Ecto neural progenitor cell (in vitro differentiated cells): ENCODE measurements around the gene VPS13D.

Experiments used
- DNase-seq: peaks from one replicate; pipeline ENCODE4 v3.0.0-alpha.2; 2018; ENCODE audit warnings: low spot score

The VPS13D gene

DNA sequence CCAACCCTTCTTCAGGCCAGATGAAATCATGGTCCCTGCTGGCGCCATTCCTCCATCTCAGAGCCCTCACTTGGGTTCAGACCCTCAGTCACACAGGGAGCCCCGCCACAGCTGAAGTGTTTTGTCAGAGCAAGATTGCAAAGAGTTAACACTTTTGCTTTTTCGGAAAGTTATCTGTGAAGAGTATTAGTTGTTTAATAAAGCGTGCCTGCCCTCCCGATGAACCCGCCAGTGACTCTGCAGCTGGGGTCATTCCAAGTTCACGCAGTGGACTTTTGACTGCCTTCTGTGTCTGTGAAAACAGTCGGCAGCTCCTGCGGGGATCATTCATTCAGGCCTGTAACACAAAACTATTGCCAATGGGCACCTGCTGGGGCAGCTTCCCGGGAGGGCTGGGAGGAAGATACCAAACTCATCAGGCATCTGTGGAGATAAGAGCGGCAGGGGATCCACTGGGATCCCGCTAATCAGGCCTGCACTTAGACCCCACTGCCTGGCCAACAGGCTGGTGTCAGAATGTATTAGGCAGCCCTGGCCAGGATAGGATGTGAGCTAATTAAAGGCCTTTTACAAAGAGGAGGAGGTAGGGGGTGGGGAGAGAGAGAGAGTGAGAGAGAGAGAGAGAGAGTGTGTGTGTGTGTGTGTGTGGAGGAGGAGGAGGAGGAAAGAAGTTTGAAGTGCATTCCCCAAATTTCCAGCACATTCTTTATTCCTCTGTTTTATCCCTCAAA lies 203.7 kb downstream of the VPS13D start:
- no peak for DNase-seq

DNA sequence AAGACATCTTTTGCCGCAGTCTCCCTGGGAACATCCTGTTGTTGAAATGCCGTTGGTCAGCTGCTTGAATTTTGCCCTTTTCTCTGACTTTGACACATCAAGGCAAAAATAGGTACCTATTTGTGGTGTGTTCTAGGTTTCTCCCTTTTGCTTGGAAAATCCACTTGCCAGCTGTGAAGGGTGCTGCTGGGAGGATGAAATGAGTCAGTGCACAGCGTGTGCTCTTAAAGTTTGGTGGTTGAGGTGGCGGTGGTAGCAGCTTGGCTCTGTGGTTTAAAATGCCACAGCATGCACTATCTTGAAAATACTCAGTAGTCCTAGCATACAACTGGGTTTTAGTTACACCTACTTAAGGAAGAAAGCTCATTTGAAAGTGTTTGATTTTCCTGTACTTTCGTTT lies 204.3 kb downstream of the VPS13D start:
- no peak for DNase-seq

DNA sequence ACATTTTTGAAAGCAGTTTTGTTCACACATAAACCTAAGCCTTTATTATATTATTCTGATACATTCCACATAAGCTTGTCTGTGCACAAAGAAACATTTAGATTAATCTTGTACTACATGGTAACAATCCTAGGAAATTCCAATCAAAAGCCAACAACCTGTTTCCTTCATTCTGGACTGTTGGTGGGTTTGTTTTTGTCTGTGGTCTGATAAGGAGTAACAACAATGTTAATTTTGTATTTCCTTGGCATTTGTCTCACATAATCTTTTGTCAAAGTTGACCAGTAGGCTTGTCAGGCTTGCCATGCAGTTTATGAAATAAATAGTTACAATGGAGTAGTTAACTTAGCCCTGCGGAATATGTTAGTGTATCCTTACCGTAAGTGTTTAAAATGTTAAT lies 204.9 kb downstream of the VPS13D start:
- no peak for DNase-seq

DNA sequence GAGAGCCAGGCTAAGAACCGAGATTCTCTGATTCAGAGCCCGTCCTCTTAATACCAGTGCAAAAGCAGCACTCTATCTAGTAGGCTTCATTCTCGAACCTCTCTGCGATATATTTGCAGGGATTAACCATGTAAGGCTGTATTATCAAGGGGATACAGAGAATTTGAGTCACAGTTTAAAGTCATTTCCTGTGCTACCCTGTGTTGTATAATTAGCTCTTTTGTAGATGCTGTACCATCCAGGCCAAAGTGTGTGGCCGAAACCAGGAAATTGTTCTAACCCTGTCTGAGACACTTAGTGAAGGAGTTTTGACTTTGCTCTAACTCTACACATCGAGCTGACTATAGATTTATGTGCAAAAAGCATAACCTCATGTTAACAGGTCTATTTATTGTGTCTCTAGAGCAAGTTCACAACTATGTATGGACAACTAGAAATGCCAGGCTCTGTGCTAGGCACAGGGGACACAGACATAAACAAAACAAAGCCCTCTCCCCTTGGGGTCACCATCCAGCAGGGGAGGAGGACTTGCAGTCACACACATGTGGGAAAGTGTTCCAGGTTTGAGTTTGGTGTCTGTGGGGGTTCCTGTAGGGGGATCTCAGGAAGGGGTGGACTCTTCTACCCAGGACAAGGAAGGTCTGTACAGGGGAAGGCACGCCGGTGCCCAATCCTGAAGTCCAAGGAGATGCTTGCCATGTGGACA lies 206.0 kb downstream of the VPS13D start:
- no peak for DNase-seq

DNA sequence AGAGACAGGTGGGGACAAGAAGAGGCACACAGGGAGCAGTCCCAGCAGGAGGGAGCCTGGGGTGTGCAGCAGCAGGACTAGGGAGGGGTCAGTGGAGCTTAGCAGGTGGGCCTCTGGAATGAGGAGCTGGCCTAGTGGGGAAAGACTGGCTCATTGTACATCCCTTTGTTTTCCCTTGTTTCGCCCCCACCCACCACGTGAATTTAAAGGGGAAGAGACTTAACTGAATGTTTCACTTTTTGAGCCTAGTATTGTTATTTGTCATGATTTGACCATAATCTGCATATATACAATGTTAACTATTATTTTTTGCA lies 206.5 kb downstream of the VPS13D start:
- DNase-seq = no peak

DNA sequence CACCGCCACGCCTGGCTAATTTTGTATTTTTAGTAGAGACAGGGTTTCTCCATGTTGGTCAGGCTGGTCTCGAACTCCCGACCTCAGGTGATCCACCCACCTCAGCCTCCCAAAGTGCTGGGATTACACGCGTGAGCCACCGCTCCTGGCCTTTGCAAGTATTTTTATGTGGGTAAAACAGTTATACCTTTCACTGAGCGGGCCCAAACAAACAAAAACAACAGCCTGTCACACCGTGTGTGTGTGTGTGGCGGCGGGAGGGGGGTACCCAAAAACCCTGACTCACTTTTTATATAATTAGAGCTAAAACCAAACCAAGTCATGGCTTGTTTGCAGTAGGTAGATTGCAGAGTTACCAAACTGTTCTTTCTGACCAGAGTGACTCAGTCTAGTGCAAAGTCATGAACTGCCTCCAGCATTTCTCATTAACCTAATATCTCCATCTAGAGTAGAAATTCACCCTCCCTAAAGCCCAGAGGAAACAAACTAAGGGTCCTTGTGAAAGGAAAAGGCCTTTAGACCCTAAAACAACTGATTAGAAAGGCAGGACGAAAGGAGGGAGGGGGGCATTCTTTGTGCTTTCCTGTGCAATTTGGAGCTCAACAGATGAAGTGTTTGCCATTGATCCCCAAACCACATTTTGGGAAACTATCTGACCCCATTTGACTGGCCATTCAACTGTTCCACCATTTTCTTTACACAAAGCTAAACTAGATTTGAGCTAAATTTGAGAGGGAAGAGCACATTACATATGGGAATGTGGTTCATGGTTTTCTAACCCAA lies 207.2 kb downstream of the VPS13D start:
- no peak for DNase-seq

DNA sequence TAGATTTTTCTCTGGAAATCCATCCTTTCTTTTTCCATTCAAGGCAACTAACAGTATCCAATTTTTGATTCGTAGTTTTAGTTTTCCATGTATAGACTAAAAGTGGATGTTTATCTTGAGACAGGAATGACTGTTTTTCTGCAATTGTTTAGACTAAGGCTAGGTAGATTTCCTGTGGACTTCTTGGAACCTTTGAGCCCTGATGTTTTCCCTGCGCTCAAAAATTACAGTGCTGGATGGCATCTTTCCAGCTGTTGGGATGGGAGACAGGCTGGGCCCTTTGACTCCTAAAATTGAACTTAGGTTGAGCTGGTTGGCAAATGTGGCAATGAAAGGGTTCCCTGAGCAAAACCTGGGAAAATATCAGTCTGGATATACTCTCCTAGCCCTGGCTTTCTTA lies 207.8 kb downstream of the VPS13D start:
- DNase-seq = no peak

DNA sequence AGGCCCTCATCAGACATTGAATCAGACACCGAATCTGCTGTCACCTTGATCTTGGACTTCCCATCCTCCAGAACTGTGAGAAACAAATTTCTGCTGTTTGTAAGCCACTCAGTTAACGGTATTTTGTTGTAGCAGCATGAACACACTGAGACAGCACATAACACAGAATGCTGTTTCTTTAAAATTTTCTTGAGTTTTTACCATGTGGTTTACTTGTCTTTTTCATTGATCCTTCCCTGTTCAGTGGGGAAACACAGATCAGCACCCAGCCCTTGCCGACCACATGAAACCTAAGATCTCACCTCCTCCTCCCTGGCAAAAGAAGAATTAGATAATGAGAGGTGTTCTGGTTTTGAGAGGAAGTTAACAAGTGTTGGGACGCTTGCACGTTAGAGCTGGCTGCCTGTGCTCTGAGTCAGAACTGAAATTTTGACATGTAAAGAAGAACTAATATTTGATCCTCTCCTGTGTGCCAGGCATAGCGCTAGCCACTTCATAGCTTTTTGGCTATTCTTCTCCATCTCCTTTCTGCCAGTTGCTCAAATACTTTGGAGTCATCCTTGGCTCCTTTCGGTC lies 208.6 kb downstream of the VPS13D start:
- DNase-seq = no peak

DNA sequence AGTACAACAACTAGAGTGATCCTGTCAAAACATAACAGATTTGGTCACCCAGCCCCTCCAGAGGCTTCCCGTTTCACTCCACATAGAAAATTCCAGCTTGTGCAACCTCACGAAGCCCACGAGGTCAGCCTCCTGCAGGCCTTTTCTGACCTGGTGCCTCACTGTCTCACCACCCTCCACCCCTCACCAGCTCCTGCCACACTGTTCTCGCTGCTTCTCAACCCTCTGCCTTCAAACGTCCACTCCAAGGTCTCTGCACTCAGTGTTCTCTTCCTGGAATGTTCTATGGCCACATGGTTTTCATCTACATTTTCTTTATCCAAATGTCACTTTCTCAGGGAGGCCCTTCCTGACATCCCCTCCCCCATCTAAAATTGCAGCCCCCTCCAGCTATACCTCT lies 209.2 kb downstream of the VPS13D start:
- no peak for DNase-seq

DNA sequence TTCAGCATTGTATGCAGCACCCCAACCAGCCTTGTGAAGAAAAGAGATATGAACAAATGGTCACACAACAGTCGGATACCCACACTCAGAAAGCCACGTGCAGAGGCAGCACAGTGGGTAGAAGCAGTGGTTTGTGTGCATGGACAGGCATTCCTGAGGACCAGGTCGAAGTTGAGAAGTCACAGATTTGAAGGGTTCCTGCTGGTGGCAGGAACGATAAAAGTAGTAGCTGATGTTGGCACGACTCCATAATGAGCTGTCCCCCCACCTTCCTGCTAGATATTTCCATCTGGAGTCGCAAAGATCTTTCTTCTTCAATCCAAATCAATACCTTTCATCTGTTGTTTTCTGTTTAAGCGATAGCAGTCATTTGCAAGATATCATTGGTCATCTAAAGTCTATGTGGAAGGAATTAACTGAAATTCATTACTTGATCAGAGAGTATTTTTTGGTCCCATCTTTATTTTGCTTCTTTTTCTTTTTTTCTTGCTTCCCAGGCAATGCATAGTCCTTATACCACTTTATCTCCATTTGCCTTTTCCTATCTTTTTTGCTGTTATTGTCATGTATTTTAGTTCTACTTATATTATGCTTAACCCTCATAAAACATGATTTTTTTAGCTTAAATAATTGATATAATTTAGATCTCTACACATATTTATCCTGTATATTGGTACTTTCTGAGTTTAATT lies 211.7 kb downstream of the VPS13D start:
- no peak for DNase-seq

DNA sequence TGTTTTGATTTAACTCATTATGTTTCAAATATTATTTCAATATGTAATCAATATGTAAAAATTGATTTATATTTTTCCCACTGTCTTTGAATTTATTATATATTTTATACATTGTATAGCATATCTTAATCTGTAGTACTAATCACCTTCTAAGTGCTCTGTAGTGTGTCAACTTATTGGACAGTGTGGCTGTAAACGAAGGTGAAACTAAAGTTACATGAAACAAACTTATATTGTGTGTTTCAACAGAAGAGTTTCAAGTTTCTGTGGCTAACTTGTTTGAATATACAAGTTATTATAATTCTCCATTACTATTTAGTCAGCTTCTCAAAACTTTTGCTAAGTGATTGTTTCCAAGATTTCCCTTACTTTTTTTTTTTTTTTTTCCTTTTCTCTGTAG lies 212.4 kb downstream of the VPS13D start:
- DNase-seq = no peak

DNA sequence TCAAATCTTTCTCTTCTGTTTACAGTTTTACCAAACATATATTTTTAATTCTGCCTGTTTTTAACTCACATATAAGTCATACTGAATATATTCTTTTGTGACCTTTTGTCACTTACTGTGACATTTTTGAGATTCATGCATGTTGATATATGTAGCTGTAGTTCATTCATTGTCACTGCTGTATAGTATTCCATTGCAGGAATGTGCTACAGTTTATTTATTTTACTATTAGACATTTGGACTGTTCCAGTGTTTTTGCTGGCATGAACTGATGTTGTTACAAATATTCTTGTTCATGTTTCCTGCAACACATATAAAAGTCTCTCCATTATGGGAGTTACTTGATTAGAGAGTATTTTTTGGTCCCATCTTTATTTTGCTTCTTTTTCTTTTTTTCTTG lies 213.3 kb downstream of the VPS13D start:
- DNase-seq = no peak

DNA sequence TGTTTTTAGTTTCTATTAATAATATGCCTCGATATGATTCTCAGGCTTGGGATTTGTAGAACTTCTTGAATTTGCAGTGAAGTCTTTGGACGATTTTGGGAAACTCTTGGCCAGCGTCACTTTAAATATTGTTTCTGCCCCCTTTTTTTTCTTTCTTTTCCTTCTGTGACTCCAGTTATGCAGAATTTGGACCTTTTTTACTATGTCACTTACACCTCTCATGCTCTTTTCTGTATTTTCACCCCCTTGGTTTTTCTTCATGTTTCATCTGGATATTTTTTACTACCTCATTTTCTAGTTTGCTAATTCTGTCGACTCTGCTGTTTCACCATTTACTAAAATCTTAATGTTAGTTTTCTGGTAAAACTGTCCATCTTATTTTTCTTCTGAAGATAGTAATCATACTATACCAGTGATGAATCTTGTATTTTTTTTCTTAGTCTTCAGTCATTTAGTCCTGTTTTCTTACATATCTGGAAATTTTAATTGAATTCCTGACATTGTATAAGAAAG lies 214.6 kb downstream of the VPS13D start:
- no peak for DNase-seq

DNA sequence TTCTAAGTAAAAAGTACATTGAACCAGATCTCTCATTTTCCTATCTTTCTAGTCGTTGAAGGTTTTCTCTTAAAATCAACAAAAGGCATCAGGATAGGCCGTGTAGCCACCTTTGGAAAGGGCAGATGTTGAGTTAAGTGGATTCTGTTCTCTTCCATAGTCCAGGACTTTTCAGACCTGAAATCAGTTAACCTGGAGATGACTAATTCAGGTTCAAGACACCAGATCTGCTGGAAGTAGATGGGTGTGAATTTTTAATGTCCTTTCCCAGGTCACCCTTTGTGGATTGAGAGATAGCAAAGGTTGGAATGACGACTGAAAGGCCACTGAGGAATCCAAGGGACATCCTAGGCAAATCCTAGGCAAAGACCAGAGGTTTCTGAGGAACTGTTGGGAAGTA lies 215.4 kb downstream of the VPS13D start:
- no peak for DNase-seq

DNA sequence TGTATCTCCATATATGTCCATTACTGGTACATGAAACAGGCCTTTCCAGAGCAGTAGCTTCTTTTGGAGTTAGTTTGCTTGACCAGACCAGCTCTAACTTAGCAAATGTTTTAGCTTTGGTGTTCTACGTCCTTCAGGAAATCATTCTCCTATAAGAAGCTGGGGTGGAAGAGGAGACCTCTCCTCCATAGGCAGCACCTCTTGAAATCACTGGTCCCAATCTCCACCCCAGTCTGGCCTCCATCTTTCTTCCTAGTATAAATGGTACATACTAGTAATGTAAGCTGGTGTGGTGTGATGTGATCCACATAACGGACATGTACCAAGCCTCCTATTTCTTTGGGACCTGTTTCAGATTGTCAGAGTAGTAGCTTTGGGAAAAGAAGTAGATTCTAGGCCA lies 216.8 kb downstream of the VPS13D start:
- no peak for DNase-seq

DNA sequence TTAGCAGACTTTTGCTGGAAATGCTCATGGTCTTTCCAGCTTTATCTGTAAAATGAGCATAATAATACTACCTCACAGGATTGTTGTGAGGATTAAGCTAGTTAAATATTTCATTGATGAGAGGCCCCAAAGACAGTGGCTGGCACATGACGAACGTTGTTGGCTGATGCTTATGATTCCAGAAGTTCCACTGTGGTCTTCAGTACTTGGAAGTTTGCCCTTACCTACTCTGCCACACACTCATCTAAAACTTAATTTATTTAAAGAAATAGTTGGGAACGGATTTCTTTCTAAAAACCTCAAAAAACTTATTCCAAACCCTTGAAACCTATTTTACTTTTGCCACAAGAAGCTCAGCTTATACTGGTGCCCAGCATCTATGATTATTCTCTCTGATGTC lies 217.5 kb downstream of the VPS13D start:
- DNase-seq = no peak

DNA sequence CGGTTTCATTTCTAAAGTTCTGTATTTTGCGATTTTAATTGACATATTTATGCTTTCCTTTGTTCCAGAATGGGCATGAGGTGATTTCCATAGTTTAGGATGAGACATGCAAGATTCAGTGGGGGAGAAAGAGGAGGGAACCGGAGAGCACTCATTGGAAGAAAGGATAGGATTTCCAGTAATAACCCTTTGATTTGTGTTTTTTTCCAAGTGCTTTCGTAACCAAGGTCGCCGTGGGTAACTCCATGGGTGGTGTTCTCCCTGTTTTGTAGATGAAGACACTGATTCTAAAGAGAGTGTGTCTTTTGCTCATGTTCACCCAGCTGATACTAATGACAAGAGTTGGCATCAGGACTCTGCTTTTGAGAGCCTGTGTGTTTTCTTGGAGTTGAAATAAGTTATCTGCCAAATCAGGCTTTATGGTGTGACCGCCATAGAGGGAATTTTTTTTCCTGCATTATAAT lies 218.1 kb downstream of the VPS13D start:
- DNase-seq = no peak

DNA sequence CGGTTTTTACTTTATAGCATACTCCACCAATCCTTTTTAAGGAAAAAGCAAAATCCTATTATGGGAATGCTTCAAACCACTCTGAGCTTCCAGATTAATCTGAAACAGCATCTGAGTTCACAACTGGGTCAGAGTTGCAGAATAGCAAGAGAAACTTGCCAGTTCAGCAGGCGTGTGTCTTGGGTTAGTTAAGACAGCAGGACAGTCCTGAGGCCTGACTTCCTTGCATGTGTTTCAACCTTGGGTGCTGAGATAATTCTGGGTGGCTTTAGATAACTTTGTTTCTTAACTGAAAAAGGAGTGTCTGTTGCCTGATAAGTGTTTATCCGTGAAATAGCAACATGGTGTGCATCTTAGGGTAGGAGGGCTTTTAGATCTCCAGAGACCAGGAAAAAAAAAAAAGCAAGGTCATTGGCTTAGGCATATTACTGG lies 218.9 kb downstream of the VPS13D start:
- no peak for DNase-seq

DNA sequence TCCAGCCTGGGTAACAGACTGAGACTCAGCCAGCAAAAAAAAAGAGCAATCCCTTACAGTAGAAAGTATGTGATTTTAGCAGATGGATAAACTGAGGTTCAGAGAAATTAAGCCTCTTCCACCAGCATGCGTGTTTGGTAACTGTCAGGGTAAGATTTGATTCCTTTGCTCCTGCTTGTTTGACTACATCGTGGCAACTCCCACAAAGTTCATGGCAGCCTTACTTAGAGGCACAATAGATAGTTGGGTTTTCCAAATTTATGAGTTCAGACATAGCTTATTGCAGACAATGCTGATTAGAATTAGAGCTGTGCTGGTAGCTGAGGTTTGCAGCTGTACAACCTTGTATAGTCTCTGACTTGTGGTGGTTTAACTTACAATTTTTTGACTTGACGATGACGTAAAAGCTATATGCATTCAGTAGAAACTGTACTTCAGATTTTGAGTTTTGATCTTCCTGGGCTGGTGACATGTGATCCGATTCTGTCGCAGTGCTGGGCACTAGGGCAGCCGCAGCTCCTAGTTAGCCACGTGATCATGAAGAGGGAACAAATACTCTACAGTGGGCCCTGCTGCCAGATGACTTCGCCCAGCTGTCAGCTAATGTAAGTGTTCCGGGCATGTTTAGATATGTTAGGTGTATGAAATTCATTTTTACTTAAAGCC lies 220.4 kb downstream of the VPS13D start:
- DNase-seq = no peak

DNA sequence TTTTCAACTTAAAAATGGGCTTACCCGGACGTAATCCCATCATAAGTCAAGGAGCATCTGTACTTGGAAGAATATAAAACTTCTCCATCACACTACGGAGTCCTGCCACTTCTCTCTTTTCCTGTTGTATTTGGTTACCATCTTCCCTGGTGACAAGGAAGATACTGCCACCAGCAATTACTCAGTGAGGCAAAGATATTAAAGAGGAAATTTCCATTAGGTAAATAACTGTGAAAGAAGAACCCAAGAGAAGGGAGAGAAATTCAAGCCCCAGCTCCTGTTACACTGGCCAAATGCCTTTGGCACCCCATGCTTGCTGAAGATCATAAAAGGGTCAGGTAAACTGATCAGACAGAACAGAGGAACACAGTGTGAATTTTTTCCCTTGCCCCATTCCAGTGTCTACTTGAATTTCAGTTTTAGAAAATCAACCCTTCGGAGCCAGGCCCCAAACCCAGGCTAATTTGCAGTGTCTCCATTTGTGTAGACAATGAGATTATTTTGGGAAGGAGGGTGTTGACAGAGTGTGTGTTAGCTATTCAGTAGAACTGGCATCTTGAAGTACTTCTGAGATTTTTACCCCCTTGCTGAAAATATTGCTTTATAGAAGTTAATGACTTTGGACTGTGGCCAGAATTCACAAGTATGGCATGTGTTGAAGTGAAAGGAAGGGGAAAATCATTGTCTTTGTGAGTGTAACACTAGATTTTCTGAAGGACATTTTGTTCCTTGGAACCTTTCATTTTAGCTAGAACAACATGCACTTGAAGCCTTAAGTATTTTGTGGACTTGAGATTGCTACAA lies 221.1 kb downstream of the VPS13D start:
- no peak for DNase-seq

DNA sequence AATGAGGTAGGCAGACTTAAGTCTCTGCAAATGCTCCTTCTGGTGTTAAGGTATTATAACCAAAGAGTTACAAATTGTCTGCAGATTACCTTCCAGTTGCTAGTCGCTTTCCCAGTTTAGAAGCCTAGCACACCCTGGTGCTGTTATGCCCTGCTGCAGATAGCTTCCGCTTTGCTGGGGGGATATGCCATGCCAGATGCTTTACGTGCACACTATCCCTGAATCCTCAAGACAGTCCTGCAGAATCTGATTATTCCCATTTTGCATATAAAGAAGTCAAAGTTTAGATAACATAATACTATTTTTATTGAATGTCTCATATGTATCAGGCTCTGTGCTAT lies 221.7 kb downstream of the VPS13D start:
- DNase-seq = no peak
